ENCODE results near the gene BEND7. TPM values are rescaled to one million over a fixed set of nuclear protein-coding genes. Genes with fewer than 3 reads are reported as not detected.

Gene BEND7
- total and polyA plus RNA-seq, 8 donors = 7.3 to 22.8 (median 15.3) TPM

- no peaks in the 10 kb centered on the region for H3K9me3 ChIP-seq
- DNase-seq (no peak), ATAC-seq (no peak), FAIRE-seq (no peak)
- H3K4me3 ChIP-seq = no peak overlapping the region
- TF ChIP-seq, protein P1, sequence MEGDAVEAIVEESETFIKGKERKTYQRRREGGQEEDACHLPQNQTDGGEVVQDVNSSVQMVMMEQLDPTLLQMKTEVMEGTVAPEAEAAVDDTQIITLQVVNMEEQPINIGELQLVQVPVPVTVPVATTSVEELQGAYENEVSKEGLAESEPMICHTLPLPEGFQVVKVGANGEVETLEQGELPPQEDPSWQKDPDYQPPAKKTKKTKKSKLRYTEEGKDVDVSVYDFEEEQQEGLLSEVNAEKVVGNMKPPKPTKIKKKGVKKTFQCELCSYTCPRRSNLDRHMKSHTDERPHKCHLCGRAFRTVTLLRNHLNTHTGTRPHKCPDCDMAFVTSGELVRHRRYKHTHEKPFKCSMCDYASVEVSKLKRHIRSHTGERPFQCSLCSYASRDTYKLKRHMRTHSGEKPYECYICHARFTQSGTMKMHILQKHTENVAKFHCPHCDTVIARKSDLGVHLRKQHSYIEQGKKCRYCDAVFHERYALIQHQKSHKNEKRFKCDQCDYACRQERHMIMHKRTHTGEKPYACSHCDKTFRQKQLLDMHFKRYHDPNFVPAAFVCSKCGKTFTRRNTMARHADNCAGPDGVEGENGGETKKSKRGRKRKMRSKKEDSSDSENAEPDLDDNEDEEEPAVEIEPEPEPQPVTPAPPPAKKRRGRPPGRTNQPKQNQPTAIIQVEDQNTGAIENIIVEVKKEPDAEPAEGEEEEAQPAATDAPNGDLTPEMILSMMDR (IDR thresholded peaks at IDR 0.05) = no peak
- no peaks in the 10 kb centered on the region for H3K4me1 ChIP-seq
- no peaks in the 10 kb centered on the region for H3K27me3 ChIP-seq
- no peak overlapping the region for H3K27ac ChIP-seq
- peaks cover 0 to 20% (median 0%) of the 10 kb centered on the region in 3 donors for H3K36me3 ChIP-seq
- WGBS, 2 donors = 92 to 96% methylated on average over 8 of the region's 8 CpGs
- intact Hi-C loops (cut with DNase I) = no loop called here
Measured at GRCh38 chr10:13496931-13497330, 31.9 kb downstream of the BEND7 start.

DNA sequence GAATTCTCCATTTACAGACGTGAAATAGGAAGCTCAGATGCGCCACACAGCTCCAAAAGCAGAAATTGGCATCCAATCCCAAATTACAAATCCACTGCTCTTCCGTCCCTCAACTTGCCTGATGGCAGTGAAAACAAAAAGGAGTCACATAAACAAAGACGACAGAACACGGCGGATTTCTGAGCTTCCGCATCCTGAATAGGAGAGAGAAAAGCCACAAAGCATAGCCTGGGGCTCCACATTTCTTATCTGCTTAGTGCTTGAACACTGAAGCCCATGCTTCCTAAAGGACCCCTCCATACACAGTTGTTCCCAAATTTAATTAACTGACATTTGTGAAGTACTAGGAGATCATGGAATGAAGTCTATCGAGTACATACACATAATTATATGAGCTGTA, 32.6 kb downstream of the BEND7 start:
- no peaks in the 10 kb centered on the region for H3K4me1 ChIP-seq
- H3K4me3 ChIP-seq = no peak overlapping the region
- WGBS, 2 donors = 87 to 92% methylated on average over 8 of the region's 8 CpGs
- peaks cover 0 to 20% (median 0%) of the 10 kb centered on the region in 3 donors for H3K36me3 ChIP-seq
- TF ChIP-seq, protein P1 (IDR thresholded peaks at IDR 0.05) = no peak
- intact Hi-C loops (cut with DNase I) = no loop called here
- FAIRE-seq (no peak), DNase-seq (no peak), ATAC-seq (no peak)
- H3K9me3 ChIP-seq = no peaks in the 10 kb centered on the region
- H3K27me3 ChIP-seq = no peaks in the 10 kb centered on the region
- H3K27ac ChIP-seq = no peak overlapping the region

DNA sequence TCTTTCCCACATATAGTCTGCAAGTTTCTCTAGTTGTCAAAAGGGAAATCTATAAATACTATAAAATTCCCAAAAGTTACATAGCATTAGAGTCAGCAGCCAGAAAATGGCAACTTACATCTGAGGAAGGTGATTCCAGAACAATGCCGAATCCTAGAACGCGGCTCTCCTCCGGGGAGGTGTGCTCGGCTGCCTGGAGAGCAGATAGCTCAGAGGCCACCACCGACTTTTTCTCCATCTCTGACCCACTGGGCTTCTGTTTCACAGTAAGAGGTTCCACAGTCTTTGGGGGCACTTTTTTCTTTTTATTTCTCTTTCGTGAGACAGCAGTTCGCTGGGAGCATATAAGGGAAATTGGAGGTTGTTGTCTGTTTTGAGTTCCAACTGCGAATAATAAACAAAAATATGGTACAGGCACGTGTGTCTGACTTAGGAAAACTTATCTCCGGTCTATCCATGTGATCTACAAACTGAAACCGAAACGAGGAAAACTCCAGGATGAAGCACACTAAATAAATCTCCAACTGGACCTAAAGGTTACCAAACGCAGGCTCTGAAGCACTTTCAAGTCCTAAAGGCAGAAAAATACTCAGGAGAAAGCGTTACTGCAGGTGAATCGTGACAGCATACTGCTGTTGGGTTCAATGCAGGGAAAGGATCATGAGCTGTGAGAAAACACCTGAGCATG, 36.2 kb downstream of the BEND7 start:
- TF ChIP-seq, protein P1 (IDR thresholded peaks at IDR 0.05) = no peak
- intact Hi-C loops (cut with DNase I) = no loop called here
- Histone ChIP-seq H3K27me3 (no peaks in the 10 kb centered on the region), H3K27ac (no peak overlapping the region), H3K9me3 (no peaks in the 10 kb centered on the region), H3K4me3 (no peak overlapping the region), H3K4me1 (no peaks in the 10 kb centered on the region), H3K36me3 (peaks cover 0 to 12% (median 0%) of the 10 kb centered on the region in 3 donors)
- ATAC-seq = no peak
- WGBS, 2 donors = 82 to 87% methylated on average over 16 of the region's 16 CpGs
- no peak for FAIRE-seq
- DNase-seq = no peak

GRCh38 chr10:13491747-13492360, 37.0 kb downstream of the BEND7 start:
- Histone ChIP-seq H3K36me3 (peaks cover 0 to 12% (median 0%) of the 10 kb centered on the region in 3 donors), H3K4me3 (no peak overlapping the region), H3K4me1 (no peaks in the 10 kb centered on the region), H3K27ac (no peak overlapping the region), H3K9me3 (no peaks in the 10 kb centered on the region), H3K27me3 (no peaks in the 10 kb centered on the region)
- FAIRE-seq (no peak), DNase-seq (no peak), ATAC-seq (no peak)
- 91 to 92% methylated on average over 9 of the region's 9 CpGs for WGBS, 2 donors
- TF ChIP-seq, protein P1 (IDR thresholded peaks at IDR 0.05) = no peak
- intact Hi-C loops (cut with DNase I) = no loop called here

DNA sequence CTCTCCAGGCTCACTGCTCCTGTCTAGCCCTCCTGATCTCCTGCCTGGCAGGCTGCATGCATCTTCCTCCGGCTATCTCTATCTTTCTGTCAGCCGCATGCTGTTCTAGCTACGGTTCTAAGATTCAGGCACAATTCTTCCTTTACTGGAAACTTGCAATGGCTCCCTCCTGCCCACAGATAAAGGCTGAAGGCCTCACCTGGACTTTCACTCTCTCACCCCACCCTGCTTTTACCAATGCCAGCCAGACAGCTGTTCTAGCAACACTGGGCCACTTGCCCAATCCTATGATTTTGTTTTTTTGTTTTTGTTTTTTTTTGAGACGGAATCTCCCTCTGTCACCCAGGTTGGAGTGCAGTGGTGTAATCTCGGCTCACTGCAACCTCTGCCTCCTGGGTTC, 38.3 kb downstream of the BEND7 start:
- Histone ChIP-seq H3K4me3 (no peak overlapping the region), H3K27ac (no peak overlapping the region), H3K4me1 (no peaks in the 10 kb centered on the region), H3K36me3 (peaks cover 0 to 1% (median 0%) of the 10 kb centered on the region in 3 donors), H3K9me3 (no peaks in the 10 kb centered on the region), H3K27me3 (no peaks in the 10 kb centered on the region)
- peak in 1 of 6 donors; percentile 7 for DNase-seq
- peak in 3 of 4 donors; percentile 70 to 83 (median 73) for ATAC-seq
- 51 to 65% methylated on average over 5 of the region's 5 CpGs for WGBS, 2 donors
- TF ChIP-seq, protein P1 (IDR thresholded peaks at IDR 0.05) = no peak
- intact Hi-C loops (cut with DNase I) = no loop called here
- FAIRE-seq = no peak

Measured in pancreas (tissue), 10 donors.